AG10803 (cell line): ENCODE data around the gene DPEP2.
"Not testable (repeated sequence)": the region's sequence is repeated elsewhere in the genome, so short reads cannot be mapped to it uniquely, and the experiment has no call there.

Experiments
- DNase-seq: peaks from one replicate; pipeline ENCODE4 v3.0.0; 2010; ENCODE audit warnings: low read depth
- H3K4me3 ChIP-seq: 2 replicates; pipeline ENCODE4 v1.5.1; 2011; ENCODE audit warnings: mild to moderate bottlenecking, low read length, control low read depth
- CTCF ChIP-seq: conservative IDR thresholded peaks from 2 replicates; pipeline ENCODE4 v1.5.1; 2011; ENCODE audit warnings: mild to moderate bottlenecking, low read length, control low read depth, inconsistent platforms

The DPEP2 gene

DNA sequence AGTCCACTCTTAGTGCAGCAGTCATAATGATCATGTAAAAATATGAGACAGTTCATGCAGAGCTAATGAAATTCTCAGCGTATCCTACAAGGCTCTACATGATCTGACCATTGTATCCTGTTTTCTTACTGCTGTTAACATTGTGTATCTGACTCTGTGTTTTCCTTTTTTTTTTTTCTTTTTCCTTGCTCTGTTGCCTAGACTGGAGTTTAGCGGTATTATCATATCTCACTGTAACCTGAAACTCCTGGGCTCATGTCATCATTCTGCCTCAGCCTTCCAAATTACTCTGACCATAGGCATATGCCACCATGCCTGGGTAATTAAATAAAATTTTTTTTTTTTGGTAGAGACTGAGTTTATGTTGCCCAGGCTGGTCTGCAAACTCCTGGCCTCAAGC, 35.9 kb upstream of the DPEP2 start:
- no peak overlapping the region for H3K4me3 ChIP-seq
- no peak for TF ChIP-seq CTCF
- DNase-seq = no peak

DNA sequence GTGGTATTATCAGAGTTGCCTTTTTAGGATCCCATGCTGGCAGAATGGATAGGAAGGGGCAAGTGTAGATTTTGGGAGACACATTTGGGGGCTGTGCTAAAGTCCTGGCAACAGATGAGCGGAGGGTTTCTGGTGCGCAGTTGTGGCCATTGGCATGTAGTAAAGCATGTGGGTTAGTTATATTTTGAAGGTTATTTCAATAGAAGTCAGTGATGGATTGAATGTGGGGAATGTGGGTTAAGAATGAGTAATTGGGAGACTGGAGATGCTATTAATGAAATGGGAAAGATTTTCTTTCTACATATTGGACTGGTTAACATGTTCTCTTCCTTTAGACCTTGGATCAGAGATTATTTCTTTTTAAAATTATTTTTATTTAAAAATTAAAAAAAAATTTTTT, 33.8 kb upstream of the DPEP2 start:
- no peak for TF ChIP-seq CTCF

DNA sequence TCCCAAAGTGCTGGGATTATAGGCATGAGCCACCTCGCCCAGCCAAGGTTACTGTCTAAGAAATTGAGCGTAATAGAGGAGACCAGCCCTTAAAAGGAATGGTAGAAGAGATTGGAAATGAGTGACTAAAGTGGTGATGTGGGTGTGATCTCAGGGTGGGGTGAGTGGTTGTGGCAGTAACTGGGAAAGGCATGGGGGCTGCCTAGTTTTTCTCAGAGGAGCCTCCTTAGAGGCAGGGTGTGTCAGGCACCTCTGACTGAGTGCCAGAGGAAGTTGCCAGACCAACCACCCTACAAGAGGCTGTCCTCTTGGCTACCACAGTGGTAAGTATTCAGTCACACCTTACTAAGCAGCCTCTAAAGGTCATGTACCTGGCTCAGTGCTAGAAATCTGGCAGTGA, 32.7 kb upstream of the DPEP2 start:
- no peak for TF ChIP-seq CTCF
- no peak for DNase-seq

More for the DNA sequence above, 33.8 kb upstream of the DPEP2 start:
- H3K4me3 ChIP-seq = no peak overlapping the region
- no peak for DNase-seq

DNA sequence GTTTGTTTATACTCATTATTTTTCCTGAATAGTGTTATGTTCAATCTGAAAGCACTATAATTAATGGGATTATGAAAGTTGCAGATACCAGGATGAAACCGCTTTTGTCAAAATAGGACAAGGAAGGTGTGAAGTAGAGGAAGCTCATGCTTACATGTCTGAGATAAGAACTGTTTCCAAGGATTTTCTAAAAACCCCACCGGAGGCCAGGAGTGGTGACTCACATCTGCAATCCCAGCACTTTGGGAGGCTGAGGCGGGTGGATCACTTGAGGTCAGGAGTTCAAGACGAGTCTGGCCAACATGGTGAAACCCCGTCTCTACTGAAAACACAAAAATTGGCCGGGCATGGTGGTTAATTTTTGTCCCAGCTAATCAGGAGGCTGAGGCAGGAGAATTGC, 30.8 kb upstream of the DPEP2 start:
- not testable (repeated sequence) for H3K4me3 ChIP-seq, DNase-seq

More for the DNA sequence above, 32.7 kb upstream of the DPEP2 start:
- no peak overlapping the region for H3K4me3 ChIP-seq

GRCh38 chr16:68028996-68029395, 29.7 kb upstream of the DPEP2 start:
- TF ChIP-seq CTCF = no peak
- DNase-seq = no peak
- H3K4me3 ChIP-seq = no peak overlapping the region

GRCh38 chr16:68022728-68023537, 23.6 kb upstream of the DPEP2 start, which contains the start of the genes DDX28 and DUS2:
Gene DDX28 (minus strand): TSS chr16:68023232. CDS start chr16:68023202, 30 bp downstream.
Gene DUS2 (plus strand): TSS chr16:68023284. CDS start chr16:68038024, 14,740 bp downstream.
- TF ChIP-seq CTCF = no peak
- peak; percentile 88 for DNase-seq
- H3K4me3 ChIP-seq = peak within 1 kb of the TSS; percentile 98

DNA sequence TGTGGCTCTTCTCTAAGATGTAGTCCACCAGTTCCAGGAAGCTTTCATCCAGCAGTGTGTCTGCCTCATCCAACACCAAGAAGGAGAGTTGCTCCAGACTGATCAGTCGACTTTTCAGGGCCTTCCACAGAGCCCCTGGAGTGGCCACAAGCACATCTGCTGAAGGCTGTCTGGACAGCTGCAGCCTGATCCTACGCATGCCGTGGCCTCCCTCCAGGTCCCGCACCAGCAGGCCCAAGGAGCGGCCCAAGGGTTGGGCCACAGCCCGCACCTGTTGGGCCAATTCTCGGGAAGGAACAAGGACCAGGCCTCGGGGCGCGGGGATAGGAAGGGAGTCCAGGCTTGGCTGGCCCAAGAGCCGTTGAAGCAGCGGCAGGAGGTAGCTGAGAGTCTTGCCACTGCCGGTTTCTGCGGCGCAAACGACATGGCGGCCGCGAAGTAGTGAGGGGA, 23.0 kb upstream of the DPEP2 start:
- DNase-seq = no peak
- no peak for TF ChIP-seq CTCF
- peak overlapping the region; percentile 98 for H3K4me3 ChIP-seq
